Measurements from ENCODE around the gene ANKH. TPM values are rescaled to one million over a fixed set of nuclear protein-coding genes. Genes with fewer than 3 reads are reported as not detected.

ANKH gene
- total RNA-seq, 1 experiment from 2014 or later, result 53.2 TPM

- DNase-seq, result no peak
- intact Hi-C loops (cut with micrococcal nuclease; ENCODE audit: unreplicated experiment), result no loop called here
- BruUV-seq (replicated peaks), result no TSS peak
- CTCF ChIA-PET, result interaction anchor here (1.1 kb wide), 1 partner anchor 12 kb away, joined by 4 read pairs; no protein-coding TSS in a partner anchor
- peak overlapping the region; percentile 99 for H3K4me3 Mint-ChIP-seq (ENCODE audit: low read depth, unreplicated experiment)
- peak overlapping the region; percentile 52 for H3K27ac Mint-ChIP-seq (ENCODE audit: unreplicated experiment)
- no peaks in the 10 kb centered on the region for H3K27me3 Mint-ChIP-seq (ENCODE audit: unreplicated experiment)
- no peaks in the 10 kb centered on the region for H3K9me3 Mint-ChIP-seq (ENCODE audit: low read depth, unreplicated experiment)
- peaks cover 32% of the 10 kb centered on the region for H3K36me3 Mint-ChIP-seq (ENCODE audit: insufficient read depth, unreplicated experiment)
- TF ChIP-seq CTCF (IDR thresholded peaks at IDR 0.05; ENCODE audit: unreplicated experiment), result no peak
- peaks cover 43% of the 10 kb centered on the region for H3K4me1 Mint-ChIP-seq (ENCODE audit: low read depth, unreplicated experiment)
Observed at GRCh38 chr5:14666357-14666756, 205.2 kb downstream of the ANKH start.

- Mint-ChIP-seq H3K27ac (ENCODE audit: unreplicated experiment) (peak overlapping the region; percentile 52), H3K9me3 (ENCODE audit: low read depth, unreplicated experiment) (no peaks in the 10 kb centered on the region), H3K4me3 (ENCODE audit: low read depth, unreplicated experiment) (peak overlapping the region; percentile 99), H3K4me1 (ENCODE audit: low read depth, unreplicated experiment) (peaks cover 42% of the 10 kb centered on the region), H3K27me3 (ENCODE audit: unreplicated experiment) (no peaks in the 10 kb centered on the region), H3K36me3 (ENCODE audit: insufficient read depth, unreplicated experiment) (peaks cover 32% of the 10 kb centered on the region)
- no peak for TF ChIP-seq CTCF (IDR thresholded peaks at IDR 0.05; ENCODE audit: unreplicated experiment)
- intact Hi-C loops (cut with micrococcal nuclease; ENCODE audit: unreplicated experiment), result no loop called here
- CTCF ChIA-PET, result interaction anchor here (1.1 kb wide), 1 partner anchor 12 kb away, joined by 4 read pairs; no protein-coding TSS in a partner anchor
- DNase-seq, result peak; percentile 46
- no TSS peak for BruUV-seq (replicated peaks)
Observed at GRCh38 chr5:14665949-14666348, 205.6 kb downstream of the ANKH start.

- H3K4me3 Mint-ChIP-seq (ENCODE audit: low read depth, unreplicated experiment), result peak overlapping the region; percentile 99
- BruUV-seq (replicated peaks), result TSS peak; percentile 65
- peak overlapping the region; percentile 81 for H3K27ac Mint-ChIP-seq (ENCODE audit: unreplicated experiment)
- H3K4me1 Mint-ChIP-seq (ENCODE audit: low read depth, unreplicated experiment), result peaks cover 40% of the 10 kb centered on the region
- CTCF ChIA-PET, result interaction anchor here (1.1 kb wide), 1 partner anchor 13 kb away, joined by 4 read pairs; no protein-coding TSS in a partner anchor
- no peaks in the 10 kb centered on the region for H3K9me3 Mint-ChIP-seq (ENCODE audit: low read depth, unreplicated experiment)
- no peaks in the 10 kb centered on the region for H3K27me3 Mint-ChIP-seq (ENCODE audit: unreplicated experiment)
- no peak for TF ChIP-seq CTCF (IDR thresholded peaks at IDR 0.05; ENCODE audit: unreplicated experiment)
- peaks cover 32% of the 10 kb centered on the region for H3K36me3 Mint-ChIP-seq (ENCODE audit: insufficient read depth, unreplicated experiment)
- intact Hi-C loops (cut with micrococcal nuclease; ENCODE audit: unreplicated experiment), result no loop called here
- peak; percentile 36 for DNase-seq
Observed at GRCh38 chr5:14665101-14665822, 206.3 kb downstream of the ANKH start.

GRCh38 chr5:14664270-14665100, 207.1 kb downstream of the ANKH start, which contains the start of gene OTULIN:
OTULIN (plus strand) TSS chr5:14664718; CDS start chr5:14664826, 108 bp downstream.
- no peak for TF ChIP-seq CTCF (IDR thresholded peaks at IDR 0.05; ENCODE audit: unreplicated experiment)
- peak within 1 kb of the TSS; percentile 88 for H3K27ac Mint-ChIP-seq (ENCODE audit: unreplicated experiment)
- no TSS peak for BruUV-seq (replicated peaks)
- CTCF ChIA-PET, result no interaction called here
- H3K36me3 Mint-ChIP-seq (ENCODE audit: insufficient read depth, unreplicated experiment), result peaks cover 32% of the 10 kb centered on the region
- no peaks in the 10 kb centered on the region for H3K9me3 Mint-ChIP-seq (ENCODE audit: low read depth, unreplicated experiment)
- peaks cover 35% of the 10 kb centered on the region for H3K4me1 Mint-ChIP-seq (ENCODE audit: low read depth, unreplicated experiment)
- DNase-seq, result peak; percentile 89
- no peaks in the 10 kb centered on the region for H3K27me3 Mint-ChIP-seq (ENCODE audit: unreplicated experiment)
- peak within 1 kb of the TSS; percentile 99 for H3K4me3 Mint-ChIP-seq (ENCODE audit: low read depth, unreplicated experiment)
- intact Hi-C loops (cut with micrococcal nuclease; ENCODE audit: unreplicated experiment), result no loop called here
